Right lobe of liver (tissue), 6 donors: ENCODE results near the gene PRKACB. TPM values are rescaled to one million over a fixed set of nuclear protein-coding genes. Genes with fewer than 3 reads are reported as not detected.

Source experiments
- ATAC-seq, 4 donors: fragments of 200-7000 bp; cut with Tn5 transposase; one replicate each; pipeline ENCODE4 v1.9.1; 2020; ENCODE audit warnings: mild to moderate bottlenecking in 4 of 4, moderate library complexity in 4 of 4
- DNase-seq, 3 donors: peaks; one replicate each; pipeline ENCODE4 v3.0.0-alpha.2; 2020
- H3K27ac ChIP-seq, 3 donors: fragments of 200-600 bp; one replicate each; pipeline ENCODE4 v1.8.0; 2022
- H3K27me3 ChIP-seq, 2 donors: fragments of 200-600 bp; one replicate each; pipeline ENCODE4 v1.8.0; 2022
- H3K36me3 ChIP-seq, 4 donors: fragments of 200-600 bp; sonication (generic) in 1 of 4; one replicate each; pipeline versions ENCODE4 v1.5.1 to v1.8.0; 2017 to 2022; ENCODE audit warnings: control low read depth in 1 of 4
- H3K4me1 ChIP-seq, 4 donors: fragments of 200-600 bp; sonication (generic) in 1 of 4; one replicate each; pipeline versions ENCODE4 v1.5.1 to v1.8.0; 2017 to 2022; ENCODE audit warnings: control low read depth in 1 of 4
- H3K4me3 ChIP-seq, 3 donors: fragments of 200-600 bp; one replicate each; pipeline ENCODE4 v1.8.0; 2022
- H3K9me3 ChIP-seq, 4 donors: fragments of 200-600 bp; sonication (generic) in 1 of 4; one replicate each; pipeline versions ENCODE4 v1.5.1 to v1.8.0; 2017 to 2022; ENCODE audit warnings: control low read depth in 1 of 4
- CTCF ChIP-seq, 4 donors: fragments of 200-600 bp in 3 of 4; fragments of 450-650 bp in 1 of 4; IDR thresholded peaks; one replicate each; pipeline versions ENCODE4 v1.5.1 to v1.8.0; 2016 to 2022; ENCODE audit warnings: antibody characterized with exemption in 4 of 4, mild to moderate bottlenecking in 2 of 4
- POLR2A ChIP-seq: fragments of 450-650 bp; IDR thresholded peaks from one replicate; pipeline ENCODE4 v1.6.1; 2017; ENCODE audit warnings: antibody characterized with exemption, mild to moderate bottlenecking
- WGBS: methylation state at CpG from one replicate; pipeline ENCODE4 v1.1.6; 2018; ENCODE audit warnings: low coverage, low lambda C conversion rate; ENCODE audit not compliant: insufficient coverage; ENCODE audit errors: missing lambda C conversion rate; 5-methylcytosine and 5-hydroxymethylcytosine counted together
- intact Hi-C, 2 donors: fragments of 100-400 bp; cut with DNase I; formaldehyde crosslinking; loops; one replicate each; pipeline versions ENCODE4 v1.11.2 to v1.14.1; 2022
- total RNA-seq, 6 experiments: library from RNA; depleted of rRNA in 2 of 6; stranded (reverse); fragments of >200 nt in 2 of 6; fragmentation: NEBNext Ultra II Directional in 3 of 6; extraction: Animal tissue kit (Norgen Biotek cat#: 25700) in 3 of 6; gene quantifications; one replicate each; pipeline versions ENCODE4 v1.1.0 to v1.2.4, GENCODE V29; 2016 to 2023
- donor health status: DM: no; HTN: yes; CAD: no.
- donor health status: DM: no; HTN: no; CAD: no.
- donor health status: DM: no; HTN: no; CAD: no.
- donor health status: DM: no; HTN: yes; CAD: no.
- donor health status: DM: no; HTN: yes; CAD: no.

The PRKACB gene
- total RNA-seq, 6 experiments from 2014 or later, result 11.1 to 19.7 (median 15.6) TPM

GRCh38 chr1:84155517-84155916, 11.4 kb downstream of the PRKACB start:
- Histone ChIP-seq H3K9me3 (no peaks in the 10 kb centered on the region), H3K4me3 (no peak overlapping the region), H3K27ac (no peak overlapping the region), H3K27me3 (no peaks in the 10 kb centered on the region), H3K36me3 (no peaks in the 10 kb centered on the region), H3K4me1 (no peaks in the 10 kb centered on the region)
- 75% methylated on average over 3 of the region's 3 CpGs for WGBS
- TF ChIP-seq POLR2A, result no peak
- no peak for TF ChIP-seq CTCF (IDR thresholded peaks at IDR 0.05)
- no peak for ATAC-seq
- DNase-seq, result no peak
- intact Hi-C loops, result no loop called here

- Histone ChIP-seq H3K9me3 (no peaks in the 10 kb centered on the region), H3K27ac (no peak overlapping the region), H3K4me3 (no peak overlapping the region), H3K36me3 (no peaks in the 10 kb centered on the region), H3K27me3 (no peaks in the 10 kb centered on the region), H3K4me1 (no peaks in the 10 kb centered on the region)
- ATAC-seq (peak in 1 of 4 donors; percentile 42), DNase-seq (no peak)
- intact Hi-C loops, result no loop called here
- 68% methylated on average over 2 of the region's 2 CpGs for WGBS
- TF ChIP-seq CTCF (IDR thresholded peaks at IDR 0.05), result no peak
- TF ChIP-seq POLR2A, result no peak
Observed at GRCh38 chr1:84156210-84156621, 12.1 kb downstream of the PRKACB start.

GRCh38 chr1:84159533-84160240, 15.6 kb downstream of the PRKACB start:
- TF ChIP-seq CTCF (IDR thresholded peaks at IDR 0.05) (no peak), POLR2A (no peak)
- no peaks in the 10 kb centered on the region for H3K36me3 ChIP-seq
- H3K4me1 ChIP-seq, result no peaks in the 10 kb centered on the region
- H3K27me3 ChIP-seq, result no peaks in the 10 kb centered on the region
- DNase-seq, result no peak
- no peak overlapping the region for H3K4me3 ChIP-seq
- WGBS, result 71% methylated on average over 5 of the region's 5 CpGs
- intact Hi-C loops, result no loop called here
- H3K27ac ChIP-seq, result no peak overlapping the region
- no peak for ATAC-seq
- no peaks in the 10 kb centered on the region for H3K9me3 ChIP-seq

- WGBS, result 83% methylated on average over 2 of the region's 2 CpGs
- TF ChIP-seq CTCF (IDR thresholded peaks at IDR 0.05) (no peak), POLR2A (no peak)
- DNase-seq (no peak), ATAC-seq (no peak)
- Histone ChIP-seq H3K4me3 (no peak overlapping the region), H3K4me1 (no peaks in the 10 kb centered on the region), H3K9me3 (no peaks in the 10 kb centered on the region), H3K27me3 (no peaks in the 10 kb centered on the region), H3K36me3 (no peaks in the 10 kb centered on the region), H3K27ac (no peak overlapping the region)
- intact Hi-C loops, result no loop called here
Observed at GRCh38 chr1:84162295-84162694, 18.2 kb downstream of the PRKACB start.
